Sigmoid colon (tissue), 4 donors: ENCODE measurements around the gene DOCK8.

Source experiments
- EP300 ChIP-seq, 4 donors: sonication (generic); formaldehyde crosslinking; IDR thresholded peaks; one replicate each; pipeline ENCODE4 v1.6.1; 2017; ENCODE audit warnings: antibody characterized with exemption in 4 of 4
- POLR2A ChIP-seq, 2 donors: fragments of 450-650 bp; IDR thresholded peaks; one replicate each; pipeline ENCODE4 v1.6.1; 2016; ENCODE audit warnings: antibody characterized with exemption in 2 of 2, mild to moderate bottlenecking in 2 of 2, moderate library complexity in 2 of 2
- POLR2AphosphoS5 ChIP-seq, 4 donors: sonication (generic); formaldehyde crosslinking; IDR thresholded peaks; one replicate each; pipeline ENCODE4 v1.6.1; 2017; ENCODE audit warnings: antibody characterized with exemption in 4 of 4
- TF ChIP-seq, protein P1 (sequence below), 4 experiments: fragments of 450-650 bp in 3 of 4; fragments of 200-600 bp in 1 of 4; IDR thresholded peaks; one replicate each; pipeline ENCODE4 v1.5.1; 2016 to 2019; ENCODE audit warnings: antibody characterized with exemption in 4 of 4, mild to moderate bottlenecking in 3 of 4, moderate library complexity in 2 of 4

DNA sequence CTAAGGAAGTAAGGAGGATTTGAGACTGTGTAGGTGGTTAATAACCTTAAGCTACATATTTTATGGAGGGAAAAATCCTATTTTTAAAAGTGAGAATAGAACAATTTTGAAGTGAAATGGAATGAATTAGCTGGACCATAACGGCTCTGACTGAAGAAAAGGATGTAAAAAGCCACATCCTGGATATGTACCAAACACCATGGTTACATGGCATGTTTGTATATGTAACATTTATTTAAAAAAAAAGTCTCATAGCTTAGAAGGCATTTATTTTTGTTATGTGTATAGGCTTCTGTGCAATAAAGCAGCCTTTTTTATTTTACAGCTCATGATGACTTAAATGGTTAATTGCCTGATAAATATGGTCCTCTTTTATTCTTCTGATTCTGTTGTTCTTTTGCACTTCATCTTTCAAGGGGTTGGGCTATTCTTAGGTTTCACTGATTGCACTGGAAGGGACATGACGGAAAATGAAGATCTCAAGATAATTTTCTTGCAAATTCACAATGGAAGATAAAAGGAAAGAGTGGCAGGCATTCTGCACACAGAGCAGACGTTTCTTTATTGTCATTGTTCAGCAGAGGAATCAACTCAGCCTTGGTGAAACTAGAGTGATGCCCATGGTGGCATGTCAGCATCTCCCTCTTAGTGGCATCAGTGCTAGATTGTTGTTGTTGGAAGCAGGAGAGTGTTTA, 63.1 kb downstream of the DOCK8 start:
- TF ChIP-seq, protein P1, sequence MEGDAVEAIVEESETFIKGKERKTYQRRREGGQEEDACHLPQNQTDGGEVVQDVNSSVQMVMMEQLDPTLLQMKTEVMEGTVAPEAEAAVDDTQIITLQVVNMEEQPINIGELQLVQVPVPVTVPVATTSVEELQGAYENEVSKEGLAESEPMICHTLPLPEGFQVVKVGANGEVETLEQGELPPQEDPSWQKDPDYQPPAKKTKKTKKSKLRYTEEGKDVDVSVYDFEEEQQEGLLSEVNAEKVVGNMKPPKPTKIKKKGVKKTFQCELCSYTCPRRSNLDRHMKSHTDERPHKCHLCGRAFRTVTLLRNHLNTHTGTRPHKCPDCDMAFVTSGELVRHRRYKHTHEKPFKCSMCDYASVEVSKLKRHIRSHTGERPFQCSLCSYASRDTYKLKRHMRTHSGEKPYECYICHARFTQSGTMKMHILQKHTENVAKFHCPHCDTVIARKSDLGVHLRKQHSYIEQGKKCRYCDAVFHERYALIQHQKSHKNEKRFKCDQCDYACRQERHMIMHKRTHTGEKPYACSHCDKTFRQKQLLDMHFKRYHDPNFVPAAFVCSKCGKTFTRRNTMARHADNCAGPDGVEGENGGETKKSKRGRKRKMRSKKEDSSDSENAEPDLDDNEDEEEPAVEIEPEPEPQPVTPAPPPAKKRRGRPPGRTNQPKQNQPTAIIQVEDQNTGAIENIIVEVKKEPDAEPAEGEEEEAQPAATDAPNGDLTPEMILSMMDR (IDR thresholded peaks at IDR 0.05) = no peak
- TF ChIP-seq POLR2A (IDR thresholded peaks at IDR 0.05) (no peak), EP300 (IDR thresholded peaks at IDR 0.05) (no peak), POLR2AphosphoS5 (IDR thresholded peaks at IDR 0.05) (no peak)
